Measurements from ENCODE around the gene CYBC1.
A peak's percentile ranks its signal among the peaks of the same experiment; 100 is the strongest.

The CYBC1 gene

DNA sequence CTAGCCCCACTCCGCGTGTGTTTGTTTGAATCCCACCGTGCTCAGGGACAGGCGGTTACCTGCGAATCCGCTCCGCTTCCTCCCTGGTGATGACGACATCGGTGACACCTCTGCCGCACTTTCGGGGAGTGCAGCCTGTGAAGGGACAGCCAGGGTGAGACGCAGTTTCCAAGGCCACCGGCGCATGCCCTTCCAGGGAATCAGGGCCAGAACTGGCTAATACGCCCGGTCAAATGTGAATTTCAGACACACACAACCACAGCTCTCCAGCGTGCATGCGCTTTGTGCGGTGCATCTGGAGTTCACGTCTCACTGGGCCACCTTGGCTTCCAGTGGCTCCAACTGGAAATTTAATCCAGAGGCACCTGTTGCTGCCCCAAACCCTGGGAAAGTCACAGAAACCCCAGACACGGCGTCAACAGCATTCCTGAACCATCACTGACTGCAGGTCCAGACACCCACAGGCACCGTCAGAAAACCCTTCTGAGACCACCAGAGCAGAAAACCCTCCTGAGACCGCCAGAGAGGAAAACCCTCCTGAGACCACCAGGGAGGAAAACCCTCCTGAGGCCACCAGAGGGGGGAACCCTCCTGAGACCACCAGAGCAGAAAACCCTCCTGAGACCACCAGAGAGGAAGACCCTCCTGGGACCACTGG is 39.0 kb downstream of the CYBC1 start:
- TF ChIP-seq, protein P1, sequence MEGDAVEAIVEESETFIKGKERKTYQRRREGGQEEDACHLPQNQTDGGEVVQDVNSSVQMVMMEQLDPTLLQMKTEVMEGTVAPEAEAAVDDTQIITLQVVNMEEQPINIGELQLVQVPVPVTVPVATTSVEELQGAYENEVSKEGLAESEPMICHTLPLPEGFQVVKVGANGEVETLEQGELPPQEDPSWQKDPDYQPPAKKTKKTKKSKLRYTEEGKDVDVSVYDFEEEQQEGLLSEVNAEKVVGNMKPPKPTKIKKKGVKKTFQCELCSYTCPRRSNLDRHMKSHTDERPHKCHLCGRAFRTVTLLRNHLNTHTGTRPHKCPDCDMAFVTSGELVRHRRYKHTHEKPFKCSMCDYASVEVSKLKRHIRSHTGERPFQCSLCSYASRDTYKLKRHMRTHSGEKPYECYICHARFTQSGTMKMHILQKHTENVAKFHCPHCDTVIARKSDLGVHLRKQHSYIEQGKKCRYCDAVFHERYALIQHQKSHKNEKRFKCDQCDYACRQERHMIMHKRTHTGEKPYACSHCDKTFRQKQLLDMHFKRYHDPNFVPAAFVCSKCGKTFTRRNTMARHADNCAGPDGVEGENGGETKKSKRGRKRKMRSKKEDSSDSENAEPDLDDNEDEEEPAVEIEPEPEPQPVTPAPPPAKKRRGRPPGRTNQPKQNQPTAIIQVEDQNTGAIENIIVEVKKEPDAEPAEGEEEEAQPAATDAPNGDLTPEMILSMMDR (IDR thresholded peaks at IDR 0.05; ENCODE audit: low read depth, low read length): no peak
- DNase-seq (ENCODE audit: low read depth, low spot score): no peak
- in situ Hi-C loops (cut with HindIII; ENCODE audit: low sequenced_read_pairs): loop anchor here (10.0 kb wide), 1 partner anchor 67 kb away; no protein-coding TSS in a partner anchor
- H3K4me3 ChIP-seq (ENCODE audit: low read depth, low read length): no peak overlapping the region

DNA sequence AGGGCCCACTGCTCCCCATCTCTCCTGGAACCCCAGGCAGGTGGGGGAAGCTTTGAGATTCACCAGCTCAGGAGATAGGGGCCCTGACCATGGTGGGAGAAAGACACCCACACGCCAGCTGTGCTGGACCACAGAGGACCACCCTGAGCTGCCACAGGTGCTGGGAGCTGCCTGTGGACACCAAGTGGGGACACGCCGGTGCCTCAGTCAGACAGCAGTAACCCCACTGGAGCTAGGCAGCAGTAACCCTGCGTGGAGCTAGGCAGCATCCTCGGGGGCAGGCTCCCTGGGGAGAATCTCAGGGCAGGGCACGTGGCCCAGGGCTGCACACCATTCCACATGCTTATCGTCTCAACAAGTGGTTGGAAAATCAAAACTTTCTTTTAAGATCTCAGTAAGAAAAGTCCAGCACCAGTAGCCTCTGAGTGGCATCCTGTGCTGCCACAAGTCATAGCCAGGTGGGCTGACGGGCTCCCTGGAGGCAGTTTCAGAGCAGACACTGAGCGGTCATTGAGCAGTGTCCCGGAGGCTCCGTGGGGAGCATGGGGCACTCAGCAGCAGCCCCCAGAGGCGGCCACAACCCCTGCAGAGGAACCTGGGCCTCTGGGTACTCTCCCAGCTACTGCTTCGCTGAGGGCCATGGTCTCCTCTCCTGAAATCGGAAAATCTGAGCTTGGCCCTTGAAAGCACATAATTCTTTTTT is 40.4 kb downstream of the CYBC1 start:
- in situ Hi-C loops (cut with HindIII; ENCODE audit: low sequenced_read_pairs): loop anchor here (10.0 kb wide), 1 partner anchor 65 kb away; no protein-coding TSS in a partner anchor
- H3K4me3 ChIP-seq (ENCODE audit: low read depth, low read length): no peak overlapping the region
- DNase-seq (ENCODE audit: low read depth, low spot score): no peak
- TF ChIP-seq, protein P1 (IDR thresholded peaks at IDR 0.05; ENCODE audit: low read depth, low read length): no peak

DNA sequence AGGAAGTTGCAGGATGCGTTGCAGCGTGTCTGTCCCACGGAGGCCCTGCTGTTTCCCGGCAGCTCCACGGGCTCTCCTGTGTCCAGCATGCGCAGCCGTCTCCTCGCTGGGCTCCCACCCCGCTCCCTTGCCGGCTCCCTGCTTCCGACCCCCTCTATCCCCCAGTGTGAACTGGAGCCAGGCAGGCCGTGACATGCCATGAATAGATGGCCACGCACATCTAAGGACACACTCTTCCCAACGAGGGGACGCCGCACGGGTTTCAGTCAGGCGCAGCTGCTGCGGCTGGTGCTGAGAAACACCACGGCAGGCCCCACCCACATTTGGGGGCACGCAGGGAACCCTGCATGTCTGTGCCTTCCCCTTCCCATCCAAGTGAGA is 41.6 kb downstream of the CYBC1 start:
- in situ Hi-C loops (cut with HindIII; ENCODE audit: low sequenced_read_pairs): no loop called here
- H3K4me3 ChIP-seq (ENCODE audit: low read depth, low read length): no peak overlapping the region
- TF ChIP-seq, protein P1 (IDR thresholded peaks at IDR 0.05; ENCODE audit: low read depth, low read length): no peak
- no peak for DNase-seq (ENCODE audit: low read depth, low spot score)

DNA sequence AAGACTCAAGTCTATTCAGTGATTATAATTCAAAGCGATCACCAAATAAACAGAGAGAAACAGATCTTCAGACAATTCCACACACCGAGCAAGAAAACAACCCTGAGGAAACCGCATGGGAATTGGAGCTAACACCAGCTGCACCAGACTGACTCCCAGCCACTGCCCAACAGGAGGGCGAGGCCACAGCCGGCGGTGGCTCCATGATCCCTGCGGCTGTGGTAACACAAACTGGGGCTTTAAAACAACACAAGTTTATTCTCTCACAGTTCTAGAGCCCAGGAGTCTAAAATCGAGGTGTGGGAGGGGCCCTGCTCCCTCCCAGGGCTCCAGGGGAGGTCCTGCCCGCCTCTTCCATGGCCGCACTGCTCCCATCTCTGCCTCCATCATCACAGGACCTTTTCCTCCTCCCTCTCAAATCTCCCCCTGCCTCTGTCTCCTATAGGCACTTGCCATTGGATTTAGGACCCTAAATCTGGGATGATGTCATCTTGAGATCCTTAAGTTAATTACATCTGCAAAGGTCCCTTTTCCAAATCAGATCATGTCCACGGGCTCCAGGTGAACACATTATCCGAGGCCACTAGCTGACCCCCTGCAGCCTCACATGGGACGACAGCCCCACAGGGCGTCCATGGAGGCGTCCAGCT is 42.1 kb downstream of the CYBC1 start:
- in situ Hi-C loops (cut with HindIII; ENCODE audit: low sequenced_read_pairs): no loop called here
- TF ChIP-seq, protein P1 (IDR thresholded peaks at IDR 0.05; ENCODE audit: low read depth, low read length): no peak
- peak; percentile 39 for DNase-seq (ENCODE audit: low read depth, low spot score)
- H3K4me3 ChIP-seq (ENCODE audit: low read depth, low read length): no peak overlapping the region

DNA sequence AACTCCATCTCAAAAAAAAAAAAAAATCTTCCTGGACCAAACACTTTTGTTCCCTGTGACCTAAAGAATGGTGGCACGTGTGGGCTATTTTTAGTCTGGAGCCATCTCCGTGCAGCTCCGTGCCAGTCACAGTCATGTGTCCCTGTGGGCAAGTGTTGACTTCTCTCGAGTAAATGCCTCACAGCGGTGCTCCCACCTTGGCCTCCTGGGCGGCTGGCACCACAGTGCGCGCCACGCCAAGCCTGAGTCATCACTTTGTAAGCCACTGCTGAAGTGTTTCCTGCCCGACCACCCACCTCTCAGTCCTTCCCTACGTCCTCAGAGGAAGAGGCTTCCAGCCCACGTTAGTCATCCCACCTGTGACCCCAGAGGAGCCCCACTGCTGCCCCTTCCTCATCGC is 43.3 kb downstream of the CYBC1 start:
- no peak overlapping the region for H3K4me3 ChIP-seq (ENCODE audit: low read depth, low read length)
- TF ChIP-seq, protein P1 (IDR thresholded peaks at IDR 0.05; ENCODE audit: low read depth, low read length): no peak
- DNase-seq (ENCODE audit: low read depth, low spot score): peak; percentile 60
- in situ Hi-C loops (cut with HindIII; ENCODE audit: low sequenced_read_pairs): no loop called here

DNA sequence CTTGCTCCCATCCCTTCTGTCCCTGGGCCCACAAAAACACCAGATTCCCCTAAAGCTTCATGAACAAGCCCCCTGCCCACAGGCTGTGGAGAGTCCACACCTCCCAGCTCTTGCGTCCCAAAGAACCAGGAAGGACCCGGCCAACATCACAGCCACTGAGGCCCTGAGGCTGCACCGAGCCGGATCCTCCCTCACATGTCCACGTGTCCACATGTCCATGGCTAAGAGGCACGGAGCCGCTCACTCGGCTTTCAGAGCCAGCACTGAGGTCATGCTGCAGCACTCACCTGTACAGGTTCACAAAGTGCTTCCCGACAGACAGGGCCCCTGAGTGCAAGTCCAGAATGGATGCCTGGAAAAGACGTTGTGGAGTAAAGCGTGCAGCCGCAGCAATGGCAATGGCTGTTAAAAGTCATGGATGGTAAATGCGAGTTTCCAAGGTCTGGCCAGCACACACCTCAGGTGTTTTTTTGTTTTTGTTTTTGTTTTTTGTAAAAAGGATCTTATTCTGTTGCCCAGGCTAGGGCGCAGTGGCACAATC is 44.4 kb downstream of the CYBC1 start:
- no peak for DNase-seq (ENCODE audit: low read depth, low spot score)

More for the DNA sequence above, 44.4 kb downstream of the CYBC1 start:
- in situ Hi-C loops (cut with HindIII; ENCODE audit: low sequenced_read_pairs): no loop called here
- TF ChIP-seq, protein P1 (IDR thresholded peaks at IDR 0.05; ENCODE audit: low read depth, low read length): no peak
- no peak overlapping the region for H3K4me3 ChIP-seq (ENCODE audit: low read depth, low read length)

Data from astrocyte of the spinal cord (primary cell).